Measurements from ENCODE around the gene ABO. TPM values are rescaled to one million over a fixed set of nuclear protein-coding genes. Genes with fewer than 3 reads are reported as not detected.
"Not testable (repeated sequence)": the region's sequence is repeated elsewhere in the genome, so short reads cannot be mapped to it uniquely, and the experiment has no call there.

The ABO gene
- total RNA-seq, 1 donor from 2014 or later = 0.48 TPM

GRCh38 chr9:133263557-133263956 is 11.4 kb downstream of the ABO start:
- DNase-seq (ENCODE audit: low spot score) = no peak

GRCh38 chr9:133262226-133262625 is 12.8 kb downstream of the ABO start:
- DNase-seq (ENCODE audit: low spot score) = no peak

GRCh38 chr9:133261753-133262120 is 13.3 kb downstream of the ABO start:
- no peak for DNase-seq (ENCODE audit: low spot score)

- DNase-seq (ENCODE audit: low spot score) = no peak
These were observed 13.8 kb downstream of the ABO start for GRCh38 chr9:133261103-133261752.

- DNase-seq (ENCODE audit: low spot score) = no peak
These were observed 14.5 kb downstream of the ABO start for GRCh38 chr9:133260334-133261102.

GRCh38 chr9:133258061-133259015 is 16.7 kb downstream of the ABO start:
- no peak for DNase-seq (ENCODE audit: low spot score)

GRCh38 chr9:133257465-133257956 is 17.5 kb downstream of the ABO start:
- DNase-seq (ENCODE audit: low spot score) = no peak

- no peak for DNase-seq (ENCODE audit: low spot score)
These were observed 18.3 kb downstream of the ABO start for GRCh38 chr9:133256686-133257091.

GRCh38 chr9:133256136-133256461 is 18.9 kb downstream of the ABO start:
- DNase-seq (ENCODE audit: low spot score) = no peak

- no peak for DNase-seq (ENCODE audit: low spot score)
These were observed 19.4 kb downstream of the ABO start for GRCh38 chr9:133255371-133256135.

GRCh38 chr9:133254471-133254870 is 20.5 kb downstream of the ABO start:
- no peak for DNase-seq (ENCODE audit: low spot score)

GRCh38 chr9:133253268-133253667 is 21.7 kb downstream of the ABO start:
- DNase-seq (ENCODE audit: low spot score) = no peak

- no peak for DNase-seq (ENCODE audit: low spot score)
These were observed 22.5 kb downstream of the ABO start for GRCh38 chr9:133252301-133253020.

- no peak for DNase-seq (ENCODE audit: low spot score)
These were observed 23.2 kb downstream of the ABO start for GRCh38 chr9:133251773-133252172.

- DNase-seq (ENCODE audit: low spot score) = not testable (repeated sequence)
These were observed 23.8 kb downstream of the ABO start for GRCh38 chr9:133251221-133251620.

- DNase-seq (ENCODE audit: low spot score) = no peak
These were observed 24.2 kb downstream of the ABO start for GRCh38 chr9:133250741-133251170.

- no peak for DNase-seq (ENCODE audit: low spot score)
These were observed 25.7 kb downstream of the ABO start for GRCh38 chr9:133249337-133249736.

- DNase-seq (ENCODE audit: low spot score) = no peak
These were observed 26.2 kb downstream of the ABO start for GRCh38 chr9:133248726-133249295.

GRCh38 chr9:133247632-133248031 is 27.4 kb downstream of the ABO start:
- DNase-seq (ENCODE audit: low spot score) = no peak

GRCh38 chr9:133246991-133247390 is 28.0 kb downstream of the ABO start:
- DNase-seq (ENCODE audit: low spot score) = no peak

Data from umbilical cord (tissue), 2 donors.